ENCODE measurements around the gene ACIN1. TPM values are rescaled to one million over a fixed set of nuclear protein-coding genes. Genes with fewer than 3 reads are reported as not detected.

The ACIN1 gene
- polyA plus RNA-seq, 4 donors, result 214 to 342 (median 239) TPM

- DNase-seq (ENCODE audit: low read depth in 4 of 4, low spot score in 3 of 4), result no peak
Observed at GRCh38 chr14:23125933-23126524, 31.1 kb upstream of the ACIN1 start.

GRCh38 chr14:23125011-23125410 lies 30.1 kb upstream of the ACIN1 start:
- no peak for DNase-seq (ENCODE audit: low read depth in 4 of 4, low spot score in 3 of 4)

- no peak for DNase-seq (ENCODE audit: low read depth in 4 of 4, low spot score in 3 of 4)
Observed at GRCh38 chr14:23124337-23124954, 29.5 kb upstream of the ACIN1 start.

- no peak for DNase-seq (ENCODE audit: low read depth in 4 of 4, low spot score in 3 of 4)
Observed at GRCh38 chr14:23123419-23123818, 28.5 kb upstream of the ACIN1 start.

GRCh38 chr14:23122086-23122485 lies 27.1 kb upstream of the ACIN1 start:
- DNase-seq (ENCODE audit: low read depth in 4 of 4, low spot score in 3 of 4), result no peak

- DNase-seq (ENCODE audit: low read depth in 4 of 4, low spot score in 3 of 4), result peak; percentile 36 to 68 (median 58)
Observed at GRCh38 chr14:23121361-23121771, 26.4 kb upstream of the ACIN1 start.

GRCh38 chr14:23120541-23121251 lies 25.8 kb upstream of the ACIN1 start:
- peak; percentile 72 to 81 (median 78) for DNase-seq (ENCODE audit: low read depth in 4 of 4, low spot score in 3 of 4)

GRCh38 chr14:23119363-23120327 lies 24.7 kb upstream of the ACIN1 start:
- no peak for DNase-seq (ENCODE audit: low read depth in 4 of 4, low spot score in 3 of 4)

- DNase-seq (ENCODE audit: low read depth in 4 of 4, low spot score in 3 of 4), result no peak
Observed at GRCh38 chr14:23118506-23119362, 23.8 kb upstream of the ACIN1 start, which contains the start of gene CEBPE. Gene CEBPE (minus strand): TSS chr14:23119255. CDS start chr14:23119091, 164 bp downstream.

- DNase-seq (ENCODE audit: low read depth in 4 of 4, low spot score in 3 of 4), result no peak
Observed at GRCh38 chr14:23117371-23118020, 22.6 kb upstream of the ACIN1 start.

GRCh38 chr14:23115918-23116317 lies 21.0 kb upstream of the ACIN1 start:
- no peak for DNase-seq (ENCODE audit: low read depth in 4 of 4, low spot score in 3 of 4)

GRCh38 chr14:23115039-23115731 lies 20.2 kb upstream of the ACIN1 start:
- no peak for DNase-seq (ENCODE audit: low read depth in 4 of 4, low spot score in 3 of 4)

GRCh38 chr14:23114669-23115038 lies 19.7 kb upstream of the ACIN1 start:
- no peak for DNase-seq (ENCODE audit: low read depth in 4 of 4, low spot score in 3 of 4)

- DNase-seq (ENCODE audit: low read depth in 4 of 4, low spot score in 3 of 4), result no peak
Observed at GRCh38 chr14:23114120-23114458, 19.2 kb upstream of the ACIN1 start.

- DNase-seq (ENCODE audit: low read depth in 4 of 4, low spot score in 3 of 4), result no peak
Observed at GRCh38 chr14:23113431-23114119, 18.6 kb upstream of the ACIN1 start.

- no peak for DNase-seq (ENCODE audit: low read depth in 4 of 4, low spot score in 3 of 4)
Observed at GRCh38 chr14:23112359-23113178, 17.6 kb upstream of the ACIN1 start.

- no peak for DNase-seq (ENCODE audit: low read depth in 4 of 4, low spot score in 3 of 4)
Observed at GRCh38 chr14:23110579-23111365, 15.8 kb upstream of the ACIN1 start.

Data from left renal pelvis (tissue), 4 donors.